Epithelial cell of esophagus (primary cell): ENCODE data around the gene TLE4.
A peak's percentile ranks its signal among the peaks of the same experiment; 100 is the strongest.

ENCODE experiments used
- DNase-seq: peaks from one replicate; pipeline ENCODE4 v3.0.0; 2010; ENCODE audit warnings: low read depth
- H3K4me3 ChIP-seq: 2 replicates; pipeline ENCODE4 v1.5.1; 2011; ENCODE audit warnings: mild to moderate bottlenecking, low read length, control low read depth
- CTCF ChIP-seq: IDR thresholded peaks from 2 replicates; pipeline ENCODE4 v1.5.1; 2011; ENCODE audit warnings: low read depth, mild to moderate bottlenecking, low read length, control low read depth, inconsistent platforms; ENCODE audit not compliant: insufficient read depth; ENCODE audit errors: missing control alignments

TLE4 gene

GRCh38 chr9:79674052-79674777 is 102.5 kb downstream of the TLE4 start:
- DNase-seq = no peak
- no peak for TF ChIP-seq CTCF
- no peak overlapping the region for H3K4me3 ChIP-seq

DNA sequence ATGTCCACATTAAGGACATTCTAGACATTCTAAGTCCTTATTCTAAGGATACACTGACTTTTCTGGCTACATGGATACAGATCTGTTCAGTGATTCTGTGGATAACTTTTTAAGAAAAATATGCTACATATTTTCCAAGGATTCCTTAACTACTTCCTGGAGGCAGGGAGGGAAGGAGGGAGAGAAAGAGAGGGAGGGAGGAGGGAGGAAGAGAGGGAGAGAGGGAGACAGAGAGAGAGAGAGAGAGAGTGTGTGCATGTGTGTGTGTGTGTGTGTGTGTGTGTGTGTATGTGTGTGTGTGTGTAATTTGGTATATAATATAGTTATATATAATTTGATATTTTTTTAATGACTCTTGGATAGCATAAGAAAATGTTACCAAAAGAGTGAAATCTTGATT is 109.8 kb downstream of the TLE4 start:
- no peak overlapping the region for H3K4me3 ChIP-seq
- no peak for DNase-seq
- no peak for TF ChIP-seq CTCF

- peak; percentile 28 for DNase-seq
- no peak for TF ChIP-seq CTCF
- H3K4me3 ChIP-seq = no peak overlapping the region
Measured at GRCh38 chr9:79682076-79682736, 110.4 kb downstream of the TLE4 start.

DNA sequence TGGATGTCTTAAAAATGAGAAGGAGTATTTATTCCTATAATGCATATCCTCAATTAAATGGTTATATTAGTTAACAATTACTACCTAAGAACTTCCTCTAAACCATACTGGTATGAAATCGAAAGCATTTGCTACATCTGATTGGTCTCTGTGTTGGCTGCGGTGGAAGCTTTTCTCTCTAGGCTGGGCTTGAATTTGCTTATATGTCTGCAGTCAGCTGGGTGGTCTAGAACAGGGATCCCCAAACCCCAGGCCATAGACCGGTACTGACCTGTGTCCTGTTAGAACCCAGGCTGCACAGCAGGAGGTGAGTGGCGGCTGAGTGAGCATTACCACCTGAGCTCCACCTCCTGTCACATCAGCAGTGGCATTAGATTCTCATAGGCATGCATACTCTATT is 112.3 kb downstream of the TLE4 start:
- no peak overlapping the region for H3K4me3 ChIP-seq
- no peak for DNase-seq
- TF ChIP-seq CTCF = no peak

- DNase-seq = peak; percentile 69
- H3K4me3 ChIP-seq = no peak overlapping the region
- TF ChIP-seq CTCF = no peak
Measured at GRCh38 chr9:79684711-79685575, 113.2 kb downstream of the TLE4 start.

- no peak overlapping the region for H3K4me3 ChIP-seq
- TF ChIP-seq CTCF = no peak
- no peak for DNase-seq
Measured at GRCh38 chr9:79685577-79685976, 113.8 kb downstream of the TLE4 start.
